ENCODE results near the gene CLEC1A. TPM values are rescaled to one million over a fixed set of nuclear protein-coding genes. Genes with fewer than 3 reads are reported as not detected.

CLEC1A gene
- polyA plus RNA-seq, 1 donor from 2014 or later, result not detected

DNA sequence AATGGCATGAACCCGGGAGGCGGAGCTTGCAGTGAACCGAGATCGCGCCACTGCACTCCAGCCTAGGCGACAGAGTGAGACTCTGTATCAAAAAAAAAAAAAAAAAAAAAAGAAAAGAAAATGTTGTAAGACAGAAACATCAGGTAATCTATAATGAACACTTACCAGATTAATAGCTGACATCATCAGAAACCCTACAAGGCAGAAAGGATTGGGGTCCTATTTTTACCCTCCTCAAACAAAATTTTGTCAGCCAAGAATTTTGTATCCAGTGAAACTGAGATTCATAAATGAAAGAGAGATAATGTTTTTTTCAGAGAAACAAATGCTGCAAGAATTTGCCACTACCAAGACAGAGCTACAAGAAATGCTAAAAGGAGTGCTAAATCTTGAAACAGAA lies 14.1 kb downstream of the CLEC1A start:
- Histone ChIP-seq H3K9me2 (ENCODE audit: insufficient read depth, low read length) (no peaks in the 10 kb centered on the region), H3K27ac (ENCODE audit: low read length) (no peak overlapping the region), H3K27me3 (ENCODE audit: insufficient read depth, low read depth, low read length) (no peaks in the 10 kb centered on the region), H3K4me2 (ENCODE audit: low read length) (no peak overlapping the region), H3K36me3 (ENCODE audit: insufficient read depth, low read length) (no peaks in the 10 kb centered on the region), H4K20me1 (ENCODE audit: insufficient read depth) (no peaks in the 10 kb centered on the region), H3K9ac (ENCODE audit: low read length) (no peak overlapping the region), H2AFZ (ENCODE audit: low read depth, low read length) (no peak overlapping the region), H3F3A (ENCODE audit: insufficient read depth, low read length, poor library complexity, severe bottlenecking) (no peaks in the 10 kb centered on the region), H3K4me3 (ENCODE audit: low read length) (no peak overlapping the region), H3K79me2 (replicated peaks; ENCODE audit: insufficient read depth, low read length) (no peaks in the 10 kb centered on the region), H3K9me3 (ENCODE audit: low read length) (no peaks in the 10 kb centered on the region)
- TF ChIP-seq, protein P1, sequence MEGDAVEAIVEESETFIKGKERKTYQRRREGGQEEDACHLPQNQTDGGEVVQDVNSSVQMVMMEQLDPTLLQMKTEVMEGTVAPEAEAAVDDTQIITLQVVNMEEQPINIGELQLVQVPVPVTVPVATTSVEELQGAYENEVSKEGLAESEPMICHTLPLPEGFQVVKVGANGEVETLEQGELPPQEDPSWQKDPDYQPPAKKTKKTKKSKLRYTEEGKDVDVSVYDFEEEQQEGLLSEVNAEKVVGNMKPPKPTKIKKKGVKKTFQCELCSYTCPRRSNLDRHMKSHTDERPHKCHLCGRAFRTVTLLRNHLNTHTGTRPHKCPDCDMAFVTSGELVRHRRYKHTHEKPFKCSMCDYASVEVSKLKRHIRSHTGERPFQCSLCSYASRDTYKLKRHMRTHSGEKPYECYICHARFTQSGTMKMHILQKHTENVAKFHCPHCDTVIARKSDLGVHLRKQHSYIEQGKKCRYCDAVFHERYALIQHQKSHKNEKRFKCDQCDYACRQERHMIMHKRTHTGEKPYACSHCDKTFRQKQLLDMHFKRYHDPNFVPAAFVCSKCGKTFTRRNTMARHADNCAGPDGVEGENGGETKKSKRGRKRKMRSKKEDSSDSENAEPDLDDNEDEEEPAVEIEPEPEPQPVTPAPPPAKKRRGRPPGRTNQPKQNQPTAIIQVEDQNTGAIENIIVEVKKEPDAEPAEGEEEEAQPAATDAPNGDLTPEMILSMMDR (IDR thresholded peaks at IDR 0.05; ENCODE audit: poor library complexity, severe bottlenecking), result no peak
- no peak for TF ChIP-seq TAF1 (IDR thresholded peaks at IDR 0.05; ENCODE audit: low read depth)

DNA sequence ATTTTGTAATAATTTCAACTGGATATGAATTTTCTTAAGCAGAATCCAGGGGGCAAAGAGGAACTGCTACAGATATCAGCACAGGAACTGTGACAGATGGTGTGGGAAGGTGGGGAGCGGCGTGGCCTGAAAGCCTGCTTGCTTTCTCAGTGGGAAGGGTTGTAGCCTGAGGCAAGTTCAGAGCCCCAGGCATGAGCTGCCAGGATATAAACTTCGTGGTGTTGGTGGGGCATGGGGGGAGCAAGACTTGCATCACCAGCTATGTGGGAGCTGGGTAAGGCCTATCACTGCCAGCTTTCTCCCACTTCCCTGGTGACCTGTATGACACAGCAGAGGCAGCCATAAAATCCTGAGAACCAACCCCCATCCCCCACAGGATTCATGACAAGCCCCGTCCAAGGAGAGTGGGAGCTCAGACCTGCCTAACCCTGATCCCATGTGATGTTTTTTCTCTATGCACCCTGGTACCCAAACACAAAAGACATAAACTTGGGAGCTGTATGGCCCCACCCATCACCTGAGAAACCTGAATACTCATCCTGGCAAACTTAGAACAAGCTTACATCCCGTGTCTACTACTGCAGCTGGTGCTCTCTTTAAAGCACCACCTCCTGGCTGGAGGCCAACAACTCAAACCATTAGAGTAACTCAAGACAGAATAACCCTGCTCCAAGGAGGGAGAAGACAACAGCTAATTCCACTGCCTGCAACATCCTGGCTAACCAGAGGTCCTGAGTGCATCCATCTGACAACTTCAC lies 16.5 kb downstream of the CLEC1A start:
- no peaks in the 10 kb centered on the region for H3K79me2 ChIP-seq (replicated peaks; ENCODE audit: insufficient read depth, low read length)
- no peak overlapping the region for H3K4me3 ChIP-seq (ENCODE audit: low read length)
- no peak overlapping the region for H3K27ac ChIP-seq (ENCODE audit: low read length)
- H3F3A ChIP-seq (ENCODE audit: insufficient read depth, low read length, poor library complexity, severe bottlenecking), result no peaks in the 10 kb centered on the region
- TF ChIP-seq, protein P1 (IDR thresholded peaks at IDR 0.05; ENCODE audit: poor library complexity, severe bottlenecking), result no peak
- no peaks in the 10 kb centered on the region for H3K27me3 ChIP-seq (ENCODE audit: insufficient read depth, low read depth, low read length)
- H3K9me2 ChIP-seq (ENCODE audit: insufficient read depth, low read length), result no peaks in the 10 kb centered on the region
- H4K20me1 ChIP-seq (ENCODE audit: insufficient read depth), result no peaks in the 10 kb centered on the region
- H3K36me3 ChIP-seq (ENCODE audit: insufficient read depth, low read length), result no peaks in the 10 kb centered on the region
- H3K9me3 ChIP-seq (ENCODE audit: low read length), result no peaks in the 10 kb centered on the region
- no peak overlapping the region for H2AFZ ChIP-seq (ENCODE audit: low read depth, low read length)
- no peak overlapping the region for H3K9ac ChIP-seq (ENCODE audit: low read length)
- H3K4me2 ChIP-seq (ENCODE audit: low read length), result no peak overlapping the region

DNA sequence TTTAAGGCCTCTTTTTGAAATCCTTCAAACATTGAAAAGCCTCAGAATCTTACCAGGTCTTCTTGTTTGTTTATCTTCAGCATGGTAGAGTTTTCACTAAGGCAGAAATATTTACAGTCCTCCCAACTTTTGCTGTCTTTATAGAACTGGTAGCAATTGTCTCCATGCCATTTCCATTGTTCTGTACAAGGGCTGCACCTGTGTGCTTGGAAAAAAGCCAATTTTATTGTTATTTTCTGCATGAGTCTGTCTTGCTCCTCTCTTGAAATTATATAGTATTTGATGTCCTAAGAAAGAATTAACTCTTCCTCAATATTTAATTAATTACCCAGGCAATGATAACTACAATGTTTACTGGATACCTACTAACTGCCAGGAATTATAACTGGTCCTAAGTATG lies 23.3 kb downstream of the CLEC1A start:
- H3K79me2 ChIP-seq (replicated peaks; ENCODE audit: insufficient read depth, low read length), result no peaks in the 10 kb centered on the region
- no peak overlapping the region for H3K9ac ChIP-seq (ENCODE audit: low read length)
- no peaks in the 10 kb centered on the region for H3K9me3 ChIP-seq (ENCODE audit: low read length)
- no peak for TF ChIP-seq EZH2 (IDR thresholded peaks at IDR 0.05; ENCODE audit: borderline replicate concordance, insufficient read depth, low read length, poor library complexity, severe bottlenecking)
- no peak overlapping the region for H3K4me2 ChIP-seq (ENCODE audit: low read length)
- H3F3A ChIP-seq (ENCODE audit: insufficient read depth, low read length, poor library complexity, severe bottlenecking), result no peaks in the 10 kb centered on the region
- H3K27me3 ChIP-seq (ENCODE audit: insufficient read depth, low read depth, low read length), result no peaks in the 10 kb centered on the region
- H3K36me3 ChIP-seq (ENCODE audit: insufficient read depth, low read length), result no peaks in the 10 kb centered on the region
- no peak overlapping the region for H3K4me3 ChIP-seq (ENCODE audit: low read length)
- no peaks in the 10 kb centered on the region for H4K20me1 ChIP-seq (ENCODE audit: insufficient read depth)
- no peak overlapping the region for H2AFZ ChIP-seq (ENCODE audit: low read depth, low read length)
- H3K27ac ChIP-seq (ENCODE audit: low read length), result no peak overlapping the region
- H3K9me2 ChIP-seq (ENCODE audit: insufficient read depth, low read length), result no peaks in the 10 kb centered on the region

DNA sequence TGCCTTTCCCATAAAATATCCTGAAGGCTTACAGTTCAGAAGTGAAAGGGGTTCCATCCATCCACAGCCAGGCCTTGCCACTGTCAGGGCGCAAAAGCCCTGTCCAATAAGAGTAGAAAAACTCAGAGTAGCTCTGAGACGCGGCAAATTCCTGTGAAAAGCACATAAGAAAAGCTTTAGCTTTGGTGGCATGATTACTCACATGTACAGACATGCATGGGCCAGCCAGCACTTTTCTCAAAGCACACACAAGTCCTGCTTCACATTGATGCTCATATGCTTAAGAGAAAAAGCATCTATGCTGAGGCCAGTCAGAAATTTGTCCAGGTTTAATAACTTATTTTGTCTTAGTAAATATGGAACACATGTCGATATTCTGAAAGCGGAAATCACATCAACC lies 25.5 kb downstream of the CLEC1A start:
- H3K79me2 ChIP-seq (replicated peaks; ENCODE audit: insufficient read depth, low read length), result no peaks in the 10 kb centered on the region
- H3K4me3 ChIP-seq (ENCODE audit: low read length), result no peak overlapping the region
- no peak overlapping the region for H3K4me2 ChIP-seq (ENCODE audit: low read length)
- no peaks in the 10 kb centered on the region for H3K36me3 ChIP-seq (ENCODE audit: insufficient read depth, low read length)
- H3K27ac ChIP-seq (ENCODE audit: low read length), result no peak overlapping the region
- H2AFZ ChIP-seq (ENCODE audit: low read depth, low read length), result no peak overlapping the region
- no peaks in the 10 kb centered on the region for H3K9me3 ChIP-seq (ENCODE audit: low read length)
- no peak overlapping the region for H3K9ac ChIP-seq (ENCODE audit: low read length)
- no peaks in the 10 kb centered on the region for H4K20me1 ChIP-seq (ENCODE audit: insufficient read depth)
- no peaks in the 10 kb centered on the region for H3K27me3 ChIP-seq (ENCODE audit: insufficient read depth, low read depth, low read length)
- H3F3A ChIP-seq (ENCODE audit: insufficient read depth, low read length, poor library complexity, severe bottlenecking), result no peaks in the 10 kb centered on the region
- no peaks in the 10 kb centered on the region for H3K9me2 ChIP-seq (ENCODE audit: insufficient read depth, low read length)
- no peak for TF ChIP-seq EP300 (conservative IDR thresholded peaks at IDR 0.05; ENCODE audit: poor library complexity, severe bottlenecking)
- TF ChIP-seq MXI1 (conservative IDR thresholded peaks at IDR 0.05; ENCODE audit: poor library complexity, severe bottlenecking), result no peak
- TF ChIP-seq, protein P2, sequence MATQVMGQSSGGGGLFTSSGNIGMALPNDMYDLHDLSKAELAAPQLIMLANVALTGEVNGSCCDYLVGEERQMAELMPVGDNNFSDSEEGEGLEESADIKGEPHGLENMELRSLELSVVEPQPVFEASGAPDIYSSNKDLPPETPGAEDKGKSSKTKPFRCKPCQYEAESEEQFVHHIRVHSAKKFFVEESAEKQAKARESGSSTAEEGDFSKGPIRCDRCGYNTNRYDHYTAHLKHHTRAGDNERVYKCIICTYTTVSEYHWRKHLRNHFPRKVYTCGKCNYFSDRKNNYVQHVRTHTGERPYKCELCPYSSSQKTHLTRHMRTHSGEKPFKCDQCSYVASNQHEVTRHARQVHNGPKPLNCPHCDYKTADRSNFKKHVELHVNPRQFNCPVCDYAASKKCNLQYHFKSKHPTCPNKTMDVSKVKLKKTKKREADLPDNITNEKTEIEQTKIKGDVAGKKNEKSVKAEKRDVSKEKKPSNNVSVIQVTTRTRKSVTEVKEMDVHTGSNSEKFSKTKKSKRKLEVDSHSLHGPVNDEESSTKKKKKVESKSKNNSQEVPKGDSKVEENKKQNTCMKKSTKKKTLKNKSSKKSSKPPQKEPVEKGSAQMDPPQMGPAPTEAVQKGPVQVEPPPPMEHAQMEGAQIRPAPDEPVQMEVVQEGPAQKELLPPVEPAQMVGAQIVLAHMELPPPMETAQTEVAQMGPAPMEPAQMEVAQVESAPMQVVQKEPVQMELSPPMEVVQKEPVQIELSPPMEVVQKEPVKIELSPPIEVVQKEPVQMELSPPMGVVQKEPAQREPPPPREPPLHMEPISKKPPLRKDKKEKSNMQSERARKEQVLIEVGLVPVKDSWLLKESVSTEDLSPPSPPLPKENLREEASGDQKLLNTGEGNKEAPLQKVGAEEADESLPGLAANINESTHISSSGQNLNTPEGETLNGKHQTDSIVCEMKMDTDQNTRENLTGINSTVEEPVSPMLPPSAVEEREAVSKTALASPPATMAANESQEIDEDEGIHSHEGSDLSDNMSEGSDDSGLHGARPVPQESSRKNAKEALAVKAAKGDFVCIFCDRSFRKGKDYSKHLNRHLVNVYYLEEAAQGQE (IDR thresholded peaks at IDR 0.05; ENCODE audit: borderline replicate concordance), result no peak
- no peak for TF ChIP-seq EZH2 (IDR thresholded peaks at IDR 0.05; ENCODE audit: borderline replicate concordance, insufficient read depth, low read length, poor library complexity, severe bottlenecking)
- TF ChIP-seq, protein P1 (IDR thresholded peaks at IDR 0.05; ENCODE audit: poor library complexity, severe bottlenecking), result no peak
- TF ChIP-seq POLR2AphosphoS5 (IDR thresholded peaks at IDR 0.05), result no peak
